B cell (primary cell): ENCODE measurements around the gene BIRC2. TPM values are rescaled to one million over a fixed set of nuclear protein-coding genes. Genes with fewer than 3 reads are reported as not detected.
A peak's percentile ranks its signal among the peaks of the same experiment; 100 is the strongest.

ENCODE experiments used
- ATAC-seq: fragments of 200-7000 bp; cut with Tn5 transposase; one replicate; pipeline ENCODE4 v1.10.0; 2021; ENCODE audit warnings: low read depth, mild to moderate bottlenecking, moderate number of reproducible peaks, moderate library complexity
- CTCF ChIA-PET: fragments of 350-600 bp; sonication (Branson Sonifier 250); formaldehyde crosslinking; loops from one replicate; lab custom pipeline; 2021; ENCODE audit warnings: antibody characterized with exemption, inconsistent platforms; lab: Charles Lee
- POLR2A ChIA-PET: fragments of 350-600 bp; sonication (Branson Sonifier 250); formaldehyde crosslinking; loops from one replicate; lab custom pipeline; 2021; ENCODE audit warnings: antibody characterized with exemption; lab: Charles Lee
- DNase-seq: peaks from one replicate; pipeline ENCODE4 v3.0.0; 2013
- H2AFZ ChIP-seq: 2 replicates; pipeline ENCODE4 v1.6.1; 2012; ENCODE audit warnings: mild to moderate bottlenecking, low read depth, low read length; ENCODE audit not compliant: insufficient read depth, poor library complexity, severe bottlenecking
- H3K27ac ChIP-seq, 2 donors: 1 replicate in 1 of 2; 2 replicates in 1 of 2; pipeline ENCODE4 v1.5.1; 2012 to 2013; ENCODE audit warnings: low read length in 2 of 2, mild to moderate bottlenecking in 2 of 2, moderate library complexity in 1 of 2
- H3K27me3 ChIP-seq, 4 experiments: fragments of 200-600 bp in 1 of 4; sonication (generic) in 1 of 4; replicated peaks in 1 of 4; 1 replicate in 2 of 4; 2 replicates in 2 of 4; pipeline versions ENCODE4 v1.6.1 to v1.7.0; 2013 to 2016; ENCODE audit warnings: low read length in 3 of 4, mild to moderate bottlenecking in 2 of 4, mixed read lengths in 1 of 4, moderate library complexity in 1 of 4; ENCODE audit not compliant: insufficient read depth in 4 of 4, control insufficient read depth in 3 of 4; ENCODE audit errors: control extremely low read depth in 1 of 4
- H3K36me3 ChIP-seq, 2 experiments: replicated peaks in 1 of 2; 1 replicate in 1 of 2; 2 replicates in 1 of 2; pipeline versions ENCODE4 v1.6.1 to v1.7.1; 2013; ENCODE audit warnings: low read length in 1 of 2; ENCODE audit not compliant: insufficient read depth in 2 of 2, control insufficient read depth in 1 of 2; ENCODE audit errors: control extremely low read depth in 1 of 2, extremely low read depth in 1 of 2
- H3K4me1 ChIP-seq, 2 donors: fragments of 200-600 bp in 1 of 2; sonication (generic) in 1 of 2; 1 replicate in 1 of 2; 2 replicates in 1 of 2; pipeline versions ENCODE4 v1.5.1 to v1.6.1; 2013 to 2017; ENCODE audit warnings: low read length in 2 of 2; ENCODE audit not compliant: control insufficient read depth in 2 of 2, insufficient read depth in 2 of 2
- H3K4me2 ChIP-seq: replicated peaks from 2 replicates; pipeline ENCODE3; 2012; ENCODE audit warnings: mild to moderate bottlenecking, low read depth, low read length; ENCODE audit not compliant: poor library complexity, severe bottlenecking
- H3K4me3 ChIP-seq, 5 experiments: fragments of 200-600 bp in 1 of 5; sonication (generic) in 1 of 5; 1 replicate in 3 of 5; 2 replicates in 2 of 5; pipeline versions ENCODE4 v1.5.1 to v1.7.0; 2011 to 2016; ENCODE audit warnings: low read length in 4 of 5, mild to moderate bottlenecking in 4 of 5, low read depth in 2 of 5, control low read depth in 1 of 5, moderate library complexity in 1 of 5; ENCODE audit not compliant: insufficient read depth in 1 of 5; ENCODE audit errors: control extremely low read depth in 1 of 5, extremely low read depth in 1 of 5
- H3K79me2 ChIP-seq: fragments of 200-600 bp; sonication (generic); one replicate; pipeline ENCODE4 v1.6.0; 2016; ENCODE audit warnings: low read length; ENCODE audit not compliant: control insufficient read depth, insufficient read depth
- H3K9ac ChIP-seq: fragments of 200-600 bp; sonication (generic); 2 replicates; pipeline ENCODE4 v1.6.1; 2017; ENCODE audit warnings: mild to moderate bottlenecking, low read length, moderate library complexity
- H3K9me3 ChIP-seq, 3 donors: one replicate each; pipeline versions ENCODE4 v1.6.1 to v1.7.1; 2013; ENCODE audit warnings: low read length in 2 of 3; ENCODE audit not compliant: control insufficient read depth in 2 of 3, insufficient read depth in 1 of 3; ENCODE audit errors: control extremely low read depth in 1 of 3
- H4K20me1 ChIP-seq: 2 replicates; pipeline ENCODE4 v1.6.0; 2012; ENCODE audit warnings: mild to moderate bottlenecking, low read length; ENCODE audit not compliant: insufficient read depth, control insufficient read depth, poor library complexity, severe bottlenecking
- H3K27ac Mint-ChIP-seq: one replicate; pipeline ENCODE4 v1.8.0; 2021; ENCODE audit warnings: mixed read lengths
- H3K27me3 Mint-ChIP-seq: one replicate; pipeline ENCODE4 v1.8.0; 2021; ENCODE audit warnings: mixed read lengths
- H3K4me1 Mint-ChIP-seq: one replicate; pipeline ENCODE4 v1.8.0; 2021; ENCODE audit warnings: mixed read lengths
- H3K4me3 Mint-ChIP-seq: one replicate; pipeline ENCODE4 v1.8.0; 2021; ENCODE audit warnings: mixed read lengths
- H3K9me3 Mint-ChIP-seq: one replicate; pipeline ENCODE4 v1.8.0; 2022; ENCODE audit warnings: mixed read lengths; ENCODE audit not compliant: insufficient read depth
- CTCF ChIP-seq: fragments of 200-600 bp; IDR thresholded peaks from one replicate; pipeline ENCODE4 v1.8.0; 2022; ENCODE audit warnings: antibody characterized with exemption, mild to moderate bottlenecking
- EZH2 ChIP-seq: IDR thresholded peaks from 2 replicates; pipeline ENCODE4 v1.6.1; 2012; ENCODE audit warnings: borderline replicate concordance, low read depth, mild to moderate bottlenecking, moderate library complexity, low read length; ENCODE audit not compliant: insufficient read depth, poor library complexity, severe bottlenecking
- WGBS: methylation state at CpG from one replicate; pipeline ENCODE4 v1.1.5; 2013; ENCODE audit warnings: missing lambda C conversion rate; ENCODE audit not compliant: insufficient coverage; 5-methylcytosine and 5-hydroxymethylcytosine counted together
- intact Hi-C: fragments of 100-400 bp; cut with micrococcal nuclease; formaldehyde crosslinking; loops from one replicate; pipeline ENCODE4 v1.10.0; 2022
- polyA plus RNA-seq: library from polyadenylated mRNA; depleted of rRNA; stranded (reverse); fragments of >200 nt; gene quantifications from 2 replicates; pipeline ENCODE4 v1.2.3, GENCODE V29; 2012
- total RNA-seq, 2 donors: library from RNA; stranded (reverse); fragments of 120-200 nt in 1 of 2; gene quantifications; 1 replicate in 1 of 2; 2 replicates in 1 of 2; pipeline versions ENCODE4 v1.2.3 to v1.2.4, GENCODE V29; 2013 to 2022

The BIRC2 gene
- total and polyA plus RNA-seq, 2 donors (not counting 1 experiment from before 2014, with no cell fraction given), result 20.1 to 51.0 TPM

GRCh38 chr11:102422817-102423712, 76.1 kb downstream of the BIRC2 start:
- no peaks in the 10 kb centered on the region for H3K9me3 Mint-ChIP-seq
- Histone ChIP-seq H4K20me1 (peaks cover 22% of the 10 kb centered on the region), H3K27me3 (no peaks in the 10 kb centered on the region), H3K4me3 (no peak overlapping the region), H2AFZ (no peak overlapping the region), H3K9me3 (no peaks in the 10 kb centered on the region), H3K79me2 (peaks cover 73% of the 10 kb centered on the region), H3K27ac (peak overlapping the region in 1 of 2 donors; percentile 4), H3K36me3 (peaks cover 3 to 4% of the 10 kb centered on the region in 2 experiments), H3K9ac (no peak overlapping the region), H3K4me1 (peaks cover 0 to 3% of the 10 kb centered on the region in 2 donors), H3K4me2 (no peak overlapping the region)
- CTCF ChIA-PET, result interaction anchor here (0.8 to 1.5 kb wide), 6 partner anchors 29 to 81 kb away, joined by 3 to 8 read pairs (median 4); no protein-coding TSS in a partner anchor
- no peak for TF ChIP-seq CTCF
- intact Hi-C loops, result no loop called here
- peak; percentile 21 for ATAC-seq
- POLR2A ChIA-PET, result no interaction called here
- H3K4me1 Mint-ChIP-seq, result peaks cover 51% of the 10 kb centered on the region
- no peak overlapping the region for H3K27ac Mint-ChIP-seq
- no peak for DNase-seq
- WGBS, result 80% methylated on average over 1 of the region's 4 CpGs
- no peak overlapping the region for H3K4me3 Mint-ChIP-seq
- no peaks in the 10 kb centered on the region for H3K27me3 Mint-ChIP-seq

GRCh38 chr11:102423936-102424335, 76.9 kb downstream of the BIRC2 start:
- intact Hi-C loops, result no loop called here

More at GRCh38 chr11:102423936-102424335, 76.9 kb downstream of the BIRC2 start:
- Mint-ChIP-seq H3K27me3 (no peaks in the 10 kb centered on the region), H3K9me3 (no peaks in the 10 kb centered on the region), H3K4me3 (no peak overlapping the region), H3K27ac (no peak overlapping the region), H3K4me1 (peaks cover 53% of the 10 kb centered on the region)
- TF ChIP-seq EZH2 (no peak), CTCF (no peak)
- H4K20me1 ChIP-seq, result peaks cover 22% of the 10 kb centered on the region
- no peak for ATAC-seq
- no CpG with 5 or more reads among the region's 1 CpG for WGBS
- no peak overlapping the region for H3K4me3 ChIP-seq
- H3K36me3 ChIP-seq, result peaks cover 3 to 4% of the 10 kb centered on the region in 2 experiments
- POLR2A ChIA-PET, result no interaction called here
- peaks cover 0 to 3% of the 10 kb centered on the region in 2 donors for H3K4me1 ChIP-seq
- no peaks in the 10 kb centered on the region for H3K27me3 ChIP-seq
- no peak overlapping the region for H3K27ac ChIP-seq
- peaks cover 70% of the 10 kb centered on the region for H3K79me2 ChIP-seq
- H3K9me3 ChIP-seq, result no peaks in the 10 kb centered on the region
- no peak overlapping the region for H2AFZ ChIP-seq
- no peak overlapping the region for H3K9ac ChIP-seq
- CTCF ChIA-PET, result no interaction called here
- no peak for DNase-seq
- no peak overlapping the region for H3K4me2 ChIP-seq
